GM19452 (cell line): ENCODE measurements around the gene TXNDC16.
"Not testable (repeated sequence)": the region's sequence is repeated elsewhere in the genome, so short reads cannot be mapped to it uniquely, and the experiment has no call there.

Experiments used
- ATAC-seq: cut with Tn5 transposase; IDR thresholded peaks from one replicate; pipeline ENCODE4 v1.9.1; 2021; ENCODE audit not compliant: unreplicated experiment

The TXNDC16 gene

DNA sequence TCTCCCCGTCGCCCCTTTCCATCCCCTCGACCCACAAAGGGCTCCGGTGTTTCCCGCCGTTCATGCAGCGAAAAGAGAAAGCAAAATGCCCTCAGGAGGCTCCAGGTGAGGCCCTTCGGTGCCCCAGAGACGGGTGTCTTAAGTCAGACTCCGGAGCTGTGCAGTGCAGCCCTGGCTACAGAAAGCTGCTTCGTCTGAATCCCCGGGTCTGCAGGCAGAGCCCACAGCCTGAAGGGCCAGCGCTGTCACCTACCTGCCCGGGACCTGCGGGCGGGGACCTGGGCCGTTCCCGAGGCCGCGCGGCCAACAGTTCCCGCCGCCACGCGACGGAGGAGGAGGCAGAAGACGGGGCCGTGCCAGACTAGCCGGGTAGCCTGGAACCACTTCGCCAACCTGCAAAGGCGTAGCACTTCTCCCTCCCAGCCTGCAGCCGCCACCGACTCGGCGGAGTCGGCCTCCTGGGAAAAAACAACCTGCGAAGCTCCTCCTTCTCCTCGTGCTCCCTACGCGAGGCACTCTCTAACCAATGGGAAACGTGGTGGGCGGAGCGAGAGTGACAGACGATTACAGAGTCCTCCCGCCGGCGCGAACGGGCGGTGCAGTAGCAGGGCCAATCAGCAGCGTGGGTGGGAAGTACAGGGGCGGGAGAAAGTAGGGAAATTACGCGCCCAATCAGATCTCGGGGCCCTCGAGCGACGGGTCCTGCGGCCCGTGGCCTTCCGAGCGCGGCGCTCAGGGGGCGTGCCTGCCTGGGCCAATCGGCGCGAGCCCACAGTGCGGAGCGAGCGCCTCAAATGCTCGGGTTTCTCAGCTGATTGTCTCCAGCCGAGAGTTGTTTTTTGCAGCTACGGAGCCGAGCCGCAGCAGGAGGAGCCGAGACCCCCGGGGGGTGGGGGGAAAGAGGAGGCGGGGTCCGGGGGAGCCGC, at the start of gene TXNDC16, which contains the start of gene GPR137C:
TSS of gene TXNDC16 (minus strand) at position 443 of the 926 bp plus-strand sequence. CDS start 8,948 bp downstream, outside the sequence.
TSS of gene GPR137C (plus strand) at position 774 of the 926 bp plus-strand sequence. CDS start 312 bp downstream, outside the sequence.
- ATAC-seq, result peak; percentile 97

GRCh38 chr14:52599974-52600373, 47.7 kb upstream of the TXNDC16 start:
- ATAC-seq, result no peak

- no peak for ATAC-seq
These were observed 46.3 kb upstream of the TXNDC16 start for GRCh38 chr14:52598568-52598967.

GRCh38 chr14:52596861-52597260, 44.6 kb upstream of the TXNDC16 start:
- ATAC-seq, result no peak

GRCh38 chr14:52596320-52596719, 44.0 kb upstream of the TXNDC16 start:
- ATAC-seq, result no peak

GRCh38 chr14:52590318-52590717, 38.0 kb upstream of the TXNDC16 start:
- ATAC-seq, result no peak

DNA sequence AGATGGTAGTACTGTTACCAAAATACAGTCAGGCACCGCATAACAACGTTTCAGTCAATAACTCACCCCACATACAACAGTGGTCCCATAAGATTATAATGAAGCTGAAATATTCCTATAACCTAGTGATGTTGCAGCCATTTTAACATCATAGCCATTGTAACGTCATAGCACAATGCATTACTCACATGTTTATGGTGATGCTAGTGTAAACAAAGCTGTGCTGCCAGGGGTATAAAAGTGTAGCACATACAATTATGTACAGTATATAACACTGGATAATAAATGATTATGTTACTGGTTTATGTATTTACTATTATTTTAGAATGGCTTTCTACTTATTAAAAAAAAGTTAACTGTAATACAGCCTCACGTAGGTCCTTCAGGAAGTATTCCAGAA, 37.3 kb upstream of the TXNDC16 start:
- ATAC-seq, result no peak

GRCh38 chr14:52583544-52583943, 31.2 kb upstream of the TXNDC16 start:
- no peak for ATAC-seq

DNA sequence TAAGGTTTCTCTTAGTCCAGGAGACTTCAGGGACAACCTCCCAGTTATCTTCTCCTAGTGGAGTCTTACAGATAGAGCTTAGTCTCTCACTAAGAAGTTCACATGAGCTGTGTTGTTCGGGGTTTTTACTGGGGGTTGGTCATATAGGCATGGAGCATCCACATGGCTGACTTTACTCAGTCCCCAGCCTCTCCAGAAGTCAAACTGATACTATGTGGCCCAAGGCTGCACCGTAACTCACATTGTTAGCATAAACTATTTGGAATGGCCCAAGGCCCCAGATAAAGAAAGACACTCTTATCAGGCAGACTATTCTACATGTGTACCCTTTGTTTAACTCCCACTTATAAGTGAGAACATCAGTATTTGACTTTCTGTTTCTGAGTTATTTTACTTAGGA, 23.6 kb upstream of the TXNDC16 start:
- no peak for ATAC-seq

GRCh38 chr14:52568454-52568853, 16.1 kb upstream of the TXNDC16 start:
- not testable (repeated sequence) for ATAC-seq

- no peak for ATAC-seq
These were observed 10.8 kb upstream of the TXNDC16 start for GRCh38 chr14:52563120-52563519.

DNA sequence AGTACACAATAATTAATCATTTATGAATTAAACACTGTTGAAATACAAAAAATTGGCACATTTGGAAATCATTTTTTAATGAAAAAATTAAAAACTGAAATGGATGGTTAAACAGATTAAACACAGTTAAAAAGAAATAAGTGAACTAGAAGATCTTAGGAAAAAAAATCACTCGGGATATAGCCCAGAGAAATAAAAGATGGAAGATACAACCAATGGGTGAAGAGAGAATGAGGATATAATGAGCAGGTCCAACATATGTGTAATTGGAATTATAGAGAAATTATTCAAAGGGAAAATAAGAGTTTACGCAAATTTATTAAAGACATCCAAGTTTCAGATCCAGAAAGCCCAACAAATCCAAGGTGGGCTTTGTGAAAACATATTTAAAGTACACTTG, 6.4 kb upstream of the TXNDC16 start:
- ATAC-seq, result no peak

DNA sequence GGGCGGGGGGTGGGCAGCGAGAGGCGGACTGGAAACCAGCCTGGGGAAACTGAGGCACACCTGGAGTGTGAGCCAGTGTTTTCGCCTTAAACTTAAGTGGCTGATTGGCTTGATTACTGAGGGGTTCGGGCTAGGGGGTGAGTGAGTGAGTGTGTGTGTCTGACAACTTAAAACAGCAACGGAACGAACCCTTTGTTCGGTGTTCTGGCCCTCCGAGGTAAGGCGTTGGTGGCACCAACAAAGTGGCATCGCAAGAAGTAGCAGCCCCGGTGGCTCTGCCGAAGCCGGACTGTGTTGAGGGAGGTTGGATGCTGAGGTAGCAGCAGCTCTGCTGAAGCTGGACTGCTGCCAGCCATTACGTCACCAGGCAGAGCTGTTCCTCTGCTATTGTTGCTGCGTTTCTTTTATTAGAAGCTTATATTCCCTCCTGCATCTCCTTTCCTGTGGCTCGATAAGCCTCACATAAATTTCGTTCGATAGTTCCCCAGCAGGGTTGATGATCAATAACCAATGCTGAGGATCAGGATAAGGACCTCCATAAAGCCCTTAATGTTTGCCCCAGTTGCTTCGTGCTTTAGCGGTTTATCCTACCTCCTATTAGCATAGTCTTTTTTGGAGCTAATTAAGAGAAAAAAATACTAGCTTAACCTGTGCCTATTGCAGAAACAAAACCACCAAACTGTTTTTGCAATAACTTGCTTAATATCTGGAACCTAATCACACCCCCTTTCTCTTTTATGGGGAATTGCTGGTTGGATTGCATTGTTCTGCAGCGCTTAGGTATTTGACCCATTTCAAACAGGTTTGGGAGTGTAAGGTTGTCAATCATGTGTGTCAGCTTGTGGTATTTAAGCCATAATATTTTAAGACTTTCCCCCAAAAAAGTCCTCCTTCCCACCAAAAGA, 1.6 kb upstream of the TXNDC16 start:
- no peak for ATAC-seq

DNA sequence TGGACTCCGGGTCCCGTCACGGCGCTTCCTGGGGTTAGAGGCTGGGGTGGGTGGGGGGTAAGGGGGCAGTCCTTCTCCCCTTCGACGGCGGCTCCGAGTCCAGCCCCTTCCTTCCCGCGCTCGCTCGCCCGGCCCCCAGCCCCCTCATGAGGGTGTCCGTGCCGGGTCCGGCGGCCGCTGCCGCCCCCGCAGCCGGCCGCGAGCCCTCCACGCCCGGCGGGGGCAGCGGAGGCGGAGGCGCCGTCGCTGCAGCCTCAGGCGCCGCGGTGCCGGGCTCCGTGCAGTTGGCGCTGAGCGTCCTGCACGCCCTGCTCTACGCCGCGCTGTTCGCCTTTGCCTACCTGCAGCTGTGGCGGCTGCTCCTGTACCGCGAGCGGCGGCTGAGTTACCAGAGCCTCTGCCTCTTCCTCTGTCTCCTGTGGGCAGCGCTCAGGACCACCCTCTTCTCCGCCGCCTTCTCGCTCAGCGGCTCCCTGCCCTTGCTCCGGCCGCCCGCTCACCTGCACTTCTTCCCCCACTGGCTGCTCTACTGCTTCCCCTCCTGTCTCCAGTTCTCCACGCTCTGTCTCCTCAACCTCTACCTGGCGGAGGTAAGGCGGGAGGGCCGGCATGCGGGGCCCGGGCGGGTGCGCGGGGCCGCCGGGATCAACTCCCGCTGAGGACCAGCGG, 831 bp upstream of the TXNDC16 start:
- ATAC-seq, result peak; percentile 12

DNA sequence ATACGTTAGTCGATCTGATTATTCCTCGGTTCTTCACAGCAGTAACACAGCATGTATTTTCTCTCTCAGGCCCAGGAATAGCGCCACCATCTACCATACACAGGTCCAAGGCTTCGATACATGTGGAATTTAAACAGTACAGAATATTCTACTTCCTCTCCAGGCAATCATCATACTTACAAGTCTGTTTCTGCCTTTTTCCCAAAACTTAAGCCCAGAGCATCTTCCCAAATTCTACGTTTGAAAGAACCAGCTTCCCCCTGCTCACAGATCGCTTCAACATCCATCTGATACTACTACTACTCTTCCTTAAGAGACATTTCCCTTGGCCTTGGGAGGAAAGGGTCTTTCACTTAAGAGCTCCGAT, 626 bp downstream of the TXNDC16 start:
- ATAC-seq, result no peak

DNA sequence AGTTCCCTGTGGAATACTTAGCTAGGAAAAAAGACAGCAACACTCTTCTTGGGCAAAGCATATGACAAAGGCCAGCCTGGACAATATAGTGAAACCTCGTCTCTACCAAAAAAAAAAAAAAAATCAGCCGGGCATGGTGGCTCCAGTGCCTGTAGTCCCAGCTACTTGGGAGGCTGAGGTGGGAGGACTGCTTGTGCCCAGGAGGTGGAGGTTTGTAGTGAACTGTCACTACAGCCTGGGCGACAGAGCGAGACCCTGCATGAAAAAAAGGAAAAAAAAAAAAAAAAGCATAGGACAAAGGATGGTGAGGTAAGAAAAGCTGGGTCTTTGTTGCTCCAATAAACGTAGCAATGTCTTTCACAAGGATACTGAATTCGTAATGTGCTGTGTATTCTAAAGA, 1.1 kb downstream of the TXNDC16 start:
- no peak for ATAC-seq

DNA sequence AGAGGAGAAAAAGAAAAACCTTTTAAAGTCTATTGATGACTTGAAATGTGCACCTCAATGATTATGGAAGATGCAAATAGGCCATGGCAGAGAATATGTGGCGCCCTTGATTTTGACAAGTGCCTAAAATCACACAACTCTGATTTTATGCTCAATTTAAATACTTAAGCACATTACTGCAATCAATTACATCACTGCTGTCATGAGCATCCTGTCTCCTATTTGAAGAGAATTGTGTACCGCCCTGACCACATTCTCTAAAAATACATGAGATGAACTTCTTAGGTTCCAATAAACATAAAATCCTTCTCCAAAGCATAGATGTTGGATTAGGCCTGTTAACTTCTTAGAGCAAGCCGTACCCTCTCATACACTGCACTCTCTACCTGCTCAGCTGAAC, 1.6 kb downstream of the TXNDC16 start:
- ATAC-seq, result no peak

GRCh38 chr14:52547526-52547925, 4.8 kb downstream of the TXNDC16 start:
- no peak for ATAC-seq

- no peak for ATAC-seq
These were observed 5.3 kb downstream of the TXNDC16 start for GRCh38 chr14:52547027-52547426.

GRCh38 chr14:52546318-52546670, 6.0 kb downstream of the TXNDC16 start:
- no peak for ATAC-seq
